Lower lobe of right lung (tissue), 2 donors: ENCODE results near the gene CCDC127. TPM values are rescaled to one million over a fixed set of nuclear protein-coding genes. Genes with fewer than 3 reads are reported as not detected.

Experiments
- ATAC-seq, 2 donors: fragments of 200-7000 bp; cut with Tn5 transposase; one replicate each; pipeline ENCODE4 v1.9.1; 2020 to 2022; ENCODE audit warnings: mild to moderate bottlenecking in 2 of 2, moderate library complexity in 2 of 2
- DNase-seq: peaks from one replicate; pipeline ENCODE4 v3.0.0-alpha.2; 2020
- H3K27ac ChIP-seq: fragments of 200-600 bp; one replicate; pipeline ENCODE4 v1.8.0; 2022
- H3K27me3 ChIP-seq: fragments of 200-600 bp; one replicate; pipeline ENCODE4 v1.8.0; 2022; ENCODE audit warnings: low read depth
- H3K36me3 ChIP-seq: fragments of 200-600 bp; one replicate; pipeline ENCODE4 v1.8.0; 2022; ENCODE audit warnings: mild to moderate bottlenecking
- H3K4me1 ChIP-seq: fragments of 200-600 bp; one replicate; pipeline ENCODE4 v1.8.0; 2022
- H3K4me3 ChIP-seq: fragments of 200-600 bp; one replicate; pipeline ENCODE4 v1.8.0; 2022; ENCODE audit warnings: mild to moderate bottlenecking
- H3K9me3 ChIP-seq: fragments of 200-600 bp; one replicate; pipeline ENCODE4 v1.8.0; 2022
- CTCF ChIP-seq: fragments of 200-600 bp; IDR thresholded peaks from one replicate; pipeline ENCODE4 v1.8.0; 2022; ENCODE audit warnings: antibody characterized with exemption, mild to moderate bottlenecking
- intact Hi-C: fragments of 100-400 bp; cut with DNase I; formaldehyde crosslinking; loops from one replicate; pipeline ENCODE4 v1.11.0; 2022
- total RNA-seq: library from RNA; stranded (reverse); fragmentation: NEBNext Ultra II Directional; extraction: Animal tissue kit (Norgen Biotek cat#: 25700); gene quantifications from one replicate; pipeline ENCODE4 v1.2.1, GENCODE V29; 2021
- donor health status: DM: no; HTN: yes; CAD: no; lungs with severe emphysema.

Gene CCDC127
- total RNA-seq, 1 donor from 2014 or later: 4.9 TPM

GRCh38 chr5:196350-196749, 21.6 kb downstream of the CCDC127 start:
- Histone ChIP-seq H3K9me3 (no peaks in the 10 kb centered on the region), H3K4me3 (no peak overlapping the region), H3K27ac (no peak overlapping the region), H3K27me3 (peaks cover 10% of the 10 kb centered on the region), H3K4me1 (no peaks in the 10 kb centered on the region), H3K36me3 (no peaks in the 10 kb centered on the region)
- TF ChIP-seq CTCF: no peak
- no peak for ATAC-seq
- peak; percentile 9 for DNase-seq
- intact Hi-C loops: no loop called here

GRCh38 chr5:195401-196160, 22.4 kb downstream of the CCDC127 start:
- intact Hi-C loops: no loop called here
- Histone ChIP-seq H3K4me3 (no peak overlapping the region), H3K36me3 (no peaks in the 10 kb centered on the region), H3K4me1 (no peaks in the 10 kb centered on the region), H3K27ac (no peak overlapping the region), H3K9me3 (no peaks in the 10 kb centered on the region), H3K27me3 (peaks cover 10% of the 10 kb centered on the region)
- no peak for ATAC-seq
- TF ChIP-seq CTCF: no peak
- DNase-seq: peak; percentile 32

GRCh38 chr5:194603-195209, 23.2 kb downstream of the CCDC127 start:
- Histone ChIP-seq H3K4me3 (no peak overlapping the region), H3K9me3 (no peaks in the 10 kb centered on the region), H3K4me1 (no peaks in the 10 kb centered on the region), H3K27ac (no peak overlapping the region), H3K27me3 (peaks cover 10% of the 10 kb centered on the region), H3K36me3 (no peaks in the 10 kb centered on the region)
- no peak for ATAC-seq
- intact Hi-C loops: no loop called here
- no peak for TF ChIP-seq CTCF
- no peak for DNase-seq

GRCh38 chr5:194102-194501, 23.9 kb downstream of the CCDC127 start:
- no peaks in the 10 kb centered on the region for H3K9me3 ChIP-seq
- H3K36me3 ChIP-seq: no peaks in the 10 kb centered on the region
- DNase-seq (no peak), ATAC-seq (no peak)
- intact Hi-C loops: no loop called here
- H3K4me1 ChIP-seq: no peaks in the 10 kb centered on the region
- H3K4me3 ChIP-seq: no peak overlapping the region
- peaks cover 10% of the 10 kb centered on the region for H3K27me3 ChIP-seq
- H3K27ac ChIP-seq: no peak overlapping the region
- no peak for TF ChIP-seq CTCF

- Histone ChIP-seq H3K4me3 (no peak overlapping the region), H3K36me3 (no peaks in the 10 kb centered on the region), H3K27ac (no peak overlapping the region), H3K27me3 (peaks cover 10% of the 10 kb centered on the region), H3K4me1 (peaks cover 7% of the 10 kb centered on the region), H3K9me3 (no peaks in the 10 kb centered on the region)
- TF ChIP-seq CTCF: no peak
- intact Hi-C loops: no loop called here
- no peak for DNase-seq
- ATAC-seq: no peak
Measured at GRCh38 chr5:192970-193831, 24.8 kb downstream of the CCDC127 start.
